Coronary artery (tissue), 2 donors: ENCODE measurements around the gene INF2.
A peak's percentile ranks its signal among the peaks of the same experiment; 100 is the strongest.
"Not testable (repeated sequence)": the region's sequence is repeated elsewhere in the genome, so short reads cannot be mapped to it uniquely, and the experiment has no call there.

ENCODE experiments used
- DNase-seq: peaks from one replicate; pipeline ENCODE4 v3.0.0-alpha.2; 2017; ENCODE audit warnings: low spot score
- H3K27ac ChIP-seq, 2 donors: fragments of 200-600 bp; sonication (generic); one replicate each; pipeline ENCODE4 v1.5.1; 2016 to 2019
- H3K4me3 ChIP-seq: fragments of 200-600 bp; sonication (generic); 2 replicates; pipeline ENCODE4 v1.5.1; 2016; ENCODE audit warnings: mild to moderate bottlenecking, moderate library complexity
- TF ChIP-seq, protein P1 (sequence below): fragments of 200-600 bp; sonication (generic); IDR thresholded peaks from one replicate; pipeline ENCODE4 v1.5.1; 2019; ENCODE audit warnings: antibody characterized with exemption

INF2 gene

DNA sequence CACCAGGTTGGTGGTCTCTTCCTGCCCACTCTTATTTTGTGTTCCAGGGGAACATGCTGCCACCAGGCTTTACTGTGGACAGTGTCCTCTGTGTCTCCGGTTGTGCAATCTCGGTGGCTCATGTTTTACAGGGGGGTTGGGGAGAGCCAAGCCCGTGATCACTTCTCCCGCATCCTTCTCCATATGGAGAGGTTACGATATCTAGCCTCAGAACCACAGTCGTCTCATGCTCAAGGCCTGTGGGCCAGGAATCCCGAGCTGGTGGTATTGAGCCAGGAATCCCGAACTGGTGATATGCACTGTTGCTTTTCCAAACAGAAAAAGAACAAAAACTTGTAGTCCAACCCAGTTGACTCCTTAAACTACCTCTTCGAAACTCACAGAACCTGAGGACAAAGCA lies 37.0 kb upstream of the INF2 start:
- no peak for DNase-seq
- Histone ChIP-seq H3K4me3 (no peak overlapping the region), H3K27ac (no peak overlapping the region)
- TF ChIP-seq, protein P1, sequence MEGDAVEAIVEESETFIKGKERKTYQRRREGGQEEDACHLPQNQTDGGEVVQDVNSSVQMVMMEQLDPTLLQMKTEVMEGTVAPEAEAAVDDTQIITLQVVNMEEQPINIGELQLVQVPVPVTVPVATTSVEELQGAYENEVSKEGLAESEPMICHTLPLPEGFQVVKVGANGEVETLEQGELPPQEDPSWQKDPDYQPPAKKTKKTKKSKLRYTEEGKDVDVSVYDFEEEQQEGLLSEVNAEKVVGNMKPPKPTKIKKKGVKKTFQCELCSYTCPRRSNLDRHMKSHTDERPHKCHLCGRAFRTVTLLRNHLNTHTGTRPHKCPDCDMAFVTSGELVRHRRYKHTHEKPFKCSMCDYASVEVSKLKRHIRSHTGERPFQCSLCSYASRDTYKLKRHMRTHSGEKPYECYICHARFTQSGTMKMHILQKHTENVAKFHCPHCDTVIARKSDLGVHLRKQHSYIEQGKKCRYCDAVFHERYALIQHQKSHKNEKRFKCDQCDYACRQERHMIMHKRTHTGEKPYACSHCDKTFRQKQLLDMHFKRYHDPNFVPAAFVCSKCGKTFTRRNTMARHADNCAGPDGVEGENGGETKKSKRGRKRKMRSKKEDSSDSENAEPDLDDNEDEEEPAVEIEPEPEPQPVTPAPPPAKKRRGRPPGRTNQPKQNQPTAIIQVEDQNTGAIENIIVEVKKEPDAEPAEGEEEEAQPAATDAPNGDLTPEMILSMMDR = no peak

DNA sequence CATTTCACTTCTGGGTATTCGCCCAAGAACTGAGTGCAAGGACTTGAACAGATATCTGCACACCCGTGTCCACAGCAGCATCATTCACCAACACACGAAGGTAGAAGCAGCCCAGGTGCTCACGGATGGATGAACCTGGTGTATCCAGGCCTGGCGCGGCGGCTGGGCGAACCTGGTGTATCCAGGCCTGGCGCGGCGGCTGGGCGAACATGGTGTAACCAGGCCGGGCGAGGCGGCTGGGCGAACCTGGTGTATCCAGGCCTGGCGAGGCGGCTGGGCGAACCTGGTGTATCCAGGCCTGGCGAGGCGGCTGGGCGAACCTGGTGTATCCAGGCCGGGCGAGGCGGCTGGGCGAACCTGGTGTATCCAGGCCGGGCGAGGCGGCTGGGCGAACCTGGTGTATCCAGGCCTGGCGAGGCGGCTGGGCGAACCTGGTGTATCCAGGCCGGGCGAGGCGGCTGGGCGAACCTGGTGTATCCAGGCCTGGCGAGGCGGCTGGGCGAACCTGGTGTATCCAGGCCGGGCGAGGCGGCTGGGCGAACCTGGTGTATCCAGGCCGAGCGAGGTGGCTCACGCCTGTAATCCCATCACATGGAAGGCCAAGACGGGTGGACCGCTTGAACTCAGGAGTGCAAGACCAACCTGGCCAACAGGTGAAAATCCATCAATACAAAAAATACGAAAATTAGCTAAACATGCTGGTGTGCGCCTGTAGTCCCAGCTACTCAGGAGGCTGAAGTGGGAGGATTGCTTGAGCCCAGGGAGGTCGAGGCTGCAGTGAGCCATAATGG lies 36.1 kb upstream of the INF2 start:
- H3K27ac ChIP-seq, H3K4me3 ChIP-seq, DNase-seq: not testable (repeated sequence)

GRCh38 chr14:104654119-104654518 lies 35.3 kb upstream of the INF2 start:
- TF ChIP-seq, protein P1 = no peak
- DNase-seq = no peak
- H3K4me3 ChIP-seq = no peak overlapping the region
- no peak overlapping the region for H3K27ac ChIP-seq

DNA sequence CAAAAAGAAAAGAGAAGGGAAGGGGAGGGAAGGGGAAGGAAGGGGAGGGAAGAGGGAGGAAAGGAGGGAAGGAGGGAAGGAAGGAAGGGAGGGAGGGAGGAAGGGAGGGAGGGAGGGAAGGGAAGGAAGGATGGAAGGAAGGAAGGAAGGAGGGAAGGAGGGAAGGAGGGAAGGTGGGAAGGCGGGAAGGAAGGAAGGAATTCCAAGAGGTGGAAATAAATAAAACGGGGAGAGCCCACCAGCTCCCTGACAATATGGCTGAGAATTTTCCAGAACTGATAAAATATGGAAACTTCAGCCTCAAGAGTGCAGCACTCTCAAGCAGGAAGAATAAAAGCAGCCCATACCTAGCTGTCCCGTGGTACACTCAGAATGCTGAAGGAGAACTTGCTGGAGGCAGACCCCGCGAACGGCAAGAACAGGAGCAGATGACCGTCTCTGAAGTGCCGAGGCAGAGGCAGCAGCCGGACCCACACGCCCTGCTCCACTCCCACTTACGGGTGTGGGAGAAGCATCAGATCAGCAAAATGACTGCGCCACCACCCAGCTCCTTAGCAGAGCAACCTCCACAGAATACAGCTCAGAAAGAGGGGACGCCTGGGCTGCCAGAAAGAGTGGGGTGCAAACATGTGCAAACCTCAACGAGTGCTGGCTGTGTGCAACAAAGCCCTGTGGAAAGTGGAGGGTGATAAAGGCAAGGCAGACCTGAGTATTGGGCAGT lies 34.1 kb upstream of the INF2 start:
- peak overlapping the region in 1 of 2 donors; percentile 69 for H3K27ac ChIP-seq
- H3K4me3 ChIP-seq = no peak overlapping the region
- DNase-seq = no peak
- TF ChIP-seq, protein P1 = no peak

GRCh38 chr14:104656014-104656714 lies 33.3 kb upstream of the INF2 start:
- TF ChIP-seq, protein P1 = no peak
- Histone ChIP-seq H3K27ac (peak overlapping the region in 1 of 2 donors; percentile 69), H3K4me3 (peak overlapping the region; percentile 34)
- DNase-seq = no peak

- Histone ChIP-seq H3K4me3 (no peak overlapping the region), H3K27ac (no peak overlapping the region)
- TF ChIP-seq, protein P1 = no peak
- no peak for DNase-seq
Measured at GRCh38 chr14:104657101-104657524, 32.3 kb upstream of the INF2 start.

DNA sequence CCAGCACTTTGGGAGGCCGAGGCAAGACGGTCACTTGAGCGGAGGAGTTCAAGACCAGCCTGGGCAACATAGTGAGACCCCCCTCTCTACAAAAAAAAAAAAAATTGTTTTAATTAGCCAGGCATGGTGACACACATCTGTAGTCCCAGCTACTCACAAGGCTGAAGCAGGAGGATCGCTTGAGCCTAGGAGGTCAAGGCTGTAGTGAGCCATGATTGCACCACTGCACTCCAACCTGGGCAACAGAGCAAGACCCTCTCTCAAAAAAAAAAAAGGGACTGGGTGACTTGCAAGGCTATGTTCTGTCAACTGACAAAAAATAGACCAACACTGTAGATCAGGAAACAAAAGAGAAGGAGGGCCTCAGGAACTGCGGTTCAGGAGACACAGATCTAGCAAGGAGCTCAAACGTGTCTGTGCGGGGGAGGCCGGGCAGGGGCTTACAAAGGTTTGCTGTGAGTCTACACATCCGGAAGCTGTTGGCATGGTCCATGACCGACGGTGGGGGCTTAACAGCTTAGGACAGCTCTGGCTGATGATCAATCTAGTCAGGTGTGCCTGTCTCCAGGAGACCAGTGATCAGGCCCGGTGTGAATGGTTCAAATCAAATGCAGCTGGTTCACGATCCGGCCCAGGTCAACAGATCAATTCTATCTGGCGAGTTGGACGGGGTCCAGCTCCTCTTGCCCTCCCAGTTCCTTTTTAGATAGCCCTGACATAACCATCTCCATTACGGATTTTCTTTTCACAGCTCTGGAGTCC lies 31.7 kb upstream of the INF2 start:
- no peak overlapping the region for H3K4me3 ChIP-seq
- H3K27ac ChIP-seq = no peak overlapping the region
- TF ChIP-seq, protein P1 = no peak
- no peak for DNase-seq
